ENCODE measurements around the gene RNU5D-1. TPM values are rescaled to one million over a fixed set of nuclear protein-coding genes. Genes with fewer than 3 reads are reported as not detected.

RNU5D-1 gene
- total and polyA plus RNA-seq, 2 of the 13 experiments (the other 11 are each of a cell fraction or from before 2014, with no cell fraction given) = 165 TPM; not detected in 1

GRCh38 chr1:44688760-44689446 is 42.1 kb downstream of the RNU5D-1 start (continued):
- TF ChIP-seq PBX3 (CRISPR knock-in tag; IDR thresholded peaks at IDR 0.05; ENCODE audit: borderline replicate concordance) (no peak), FOSL1 (CRISPR knock-in tag; IDR thresholded peaks at IDR 0.05; ENCODE audit: borderline replicate concordance) (peak; percentile 26; the same call in 1 of the 2 replicates), YEATS2 (CRISPR knock-in tag; IDR thresholded peaks at IDR 0.05; ENCODE audit: borderline replicate concordance) (no peak), TEAD3 (CRISPR knock-in tag; optimal IDR thresholded peaks at IDR 0.05; ENCODE audit: borderline replicate concordance) (peak; percentile 21), TFE3 (CRISPR knock-in tag; IDR thresholded peaks at IDR 0.05) (no peak), ATF5 (CRISPR knock-in tag; IDR thresholded peaks at IDR 0.05; ENCODE audit: low read depth) (no peak), RNF2 (conservative IDR thresholded peaks at IDR 0.05; ENCODE audit: low read depth) (no peak), ZNF720 (CRISPR knock-in tag; IDR thresholded peaks at IDR 0.05) (no peak), ZEB1 (IDR thresholded peaks at IDR 0.05; ENCODE audit: insufficient replicate concordance, low read depth) (peak; percentile 37), GABPB1 (CRISPR knock-in tag; IDR thresholded peaks at IDR 0.05) (no peak), FOSL2 (CRISPR knock-in tag; IDR thresholded peaks at IDR 0.05) (peak; percentile 82), ZNF607 (CRISPR knock-in tag; IDR thresholded peaks at IDR 0.05; ENCODE audit: borderline replicate concordance) (no peak), ZFP36 (IDR thresholded peaks at IDR 0.05; ENCODE audit: borderline replicate concordance, low read depth, low read length, partially characterized antibody) (no peak), DMTF1 (CRISPR knock-in tag; IDR thresholded peaks at IDR 0.05) (no peak), TFDP1 (CRISPR knock-in tag; IDR thresholded peaks at IDR 0.05; ENCODE audit: borderline replicate concordance) (no peak)

Data from HepG2 (cell line).